ENCODE results near the gene FPGS.

GRCh38 chr9:127770905-127771569, 31.6 kb upstream of the FPGS start:
- TF ChIP-seq GATA2 (IDR thresholded peaks at IDR 0.05; ENCODE audit: low read depth, low read length) (no peak), GATA3 (IDR thresholded peaks at IDR 0.05; ENCODE audit: low read depth, low read length) (no peak)

Measured in SH-SY5Y (cell line).